ENCODE results near the gene ZBTB40.

ZBTB40 gene

DNA sequence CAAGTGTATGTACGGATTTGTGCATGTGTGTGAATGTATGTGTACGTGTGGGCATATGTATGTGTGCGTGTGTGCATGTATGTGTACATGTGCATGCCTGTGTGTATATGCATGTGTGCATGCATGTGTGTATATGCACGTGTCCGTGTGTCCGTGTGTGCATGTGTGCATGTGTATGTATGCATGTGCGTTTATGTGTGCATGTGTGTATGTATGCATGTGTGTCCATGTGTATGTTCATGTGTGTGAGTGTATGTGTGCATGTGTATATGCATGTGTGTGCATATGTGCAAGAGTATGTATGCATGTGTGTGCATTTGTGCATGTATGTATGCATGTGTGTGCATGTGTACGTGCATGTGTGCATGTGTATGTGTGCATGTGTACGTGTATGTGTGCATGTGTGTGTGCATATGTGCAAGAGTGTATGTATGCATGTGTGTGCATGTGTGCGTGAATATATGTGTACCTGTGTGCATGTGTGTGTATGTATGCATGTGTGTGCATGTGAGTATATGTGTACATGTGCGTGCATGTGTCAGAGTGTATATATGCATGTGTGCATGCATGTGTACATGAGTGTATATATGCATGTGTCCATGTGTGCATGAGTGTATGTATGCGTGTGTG is 127.2 kb downstream of the ZBTB40 start:
- TF ChIP-seq FOXP2 (optimal IDR thresholded peaks at IDR 0.05; ENCODE audit: borderline replicate concordance, extremely low read depth, extremely low read length, insufficient read depth) (no peak), TAF1 (IDR thresholded peaks at IDR 0.05; ENCODE audit: borderline replicate concordance, insufficient read depth, low read length) (no peak), SIN3A (IDR thresholded peaks at IDR 0.05; ENCODE audit: borderline replicate concordance, insufficient read depth, low read length) (no peak), POLR2AphosphoS5 (IDR thresholded peaks at IDR 0.05; ENCODE audit: low read depth, low read length) (no peak)
- TF ChIP-seq, protein P1, sequence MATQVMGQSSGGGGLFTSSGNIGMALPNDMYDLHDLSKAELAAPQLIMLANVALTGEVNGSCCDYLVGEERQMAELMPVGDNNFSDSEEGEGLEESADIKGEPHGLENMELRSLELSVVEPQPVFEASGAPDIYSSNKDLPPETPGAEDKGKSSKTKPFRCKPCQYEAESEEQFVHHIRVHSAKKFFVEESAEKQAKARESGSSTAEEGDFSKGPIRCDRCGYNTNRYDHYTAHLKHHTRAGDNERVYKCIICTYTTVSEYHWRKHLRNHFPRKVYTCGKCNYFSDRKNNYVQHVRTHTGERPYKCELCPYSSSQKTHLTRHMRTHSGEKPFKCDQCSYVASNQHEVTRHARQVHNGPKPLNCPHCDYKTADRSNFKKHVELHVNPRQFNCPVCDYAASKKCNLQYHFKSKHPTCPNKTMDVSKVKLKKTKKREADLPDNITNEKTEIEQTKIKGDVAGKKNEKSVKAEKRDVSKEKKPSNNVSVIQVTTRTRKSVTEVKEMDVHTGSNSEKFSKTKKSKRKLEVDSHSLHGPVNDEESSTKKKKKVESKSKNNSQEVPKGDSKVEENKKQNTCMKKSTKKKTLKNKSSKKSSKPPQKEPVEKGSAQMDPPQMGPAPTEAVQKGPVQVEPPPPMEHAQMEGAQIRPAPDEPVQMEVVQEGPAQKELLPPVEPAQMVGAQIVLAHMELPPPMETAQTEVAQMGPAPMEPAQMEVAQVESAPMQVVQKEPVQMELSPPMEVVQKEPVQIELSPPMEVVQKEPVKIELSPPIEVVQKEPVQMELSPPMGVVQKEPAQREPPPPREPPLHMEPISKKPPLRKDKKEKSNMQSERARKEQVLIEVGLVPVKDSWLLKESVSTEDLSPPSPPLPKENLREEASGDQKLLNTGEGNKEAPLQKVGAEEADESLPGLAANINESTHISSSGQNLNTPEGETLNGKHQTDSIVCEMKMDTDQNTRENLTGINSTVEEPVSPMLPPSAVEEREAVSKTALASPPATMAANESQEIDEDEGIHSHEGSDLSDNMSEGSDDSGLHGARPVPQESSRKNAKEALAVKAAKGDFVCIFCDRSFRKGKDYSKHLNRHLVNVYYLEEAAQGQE (IDR thresholded peaks at IDR 0.05; ENCODE audit: insufficient read depth in 1 of 2, low read depth in 2 of 2, low read length in 2 of 2): no peak

DNA sequence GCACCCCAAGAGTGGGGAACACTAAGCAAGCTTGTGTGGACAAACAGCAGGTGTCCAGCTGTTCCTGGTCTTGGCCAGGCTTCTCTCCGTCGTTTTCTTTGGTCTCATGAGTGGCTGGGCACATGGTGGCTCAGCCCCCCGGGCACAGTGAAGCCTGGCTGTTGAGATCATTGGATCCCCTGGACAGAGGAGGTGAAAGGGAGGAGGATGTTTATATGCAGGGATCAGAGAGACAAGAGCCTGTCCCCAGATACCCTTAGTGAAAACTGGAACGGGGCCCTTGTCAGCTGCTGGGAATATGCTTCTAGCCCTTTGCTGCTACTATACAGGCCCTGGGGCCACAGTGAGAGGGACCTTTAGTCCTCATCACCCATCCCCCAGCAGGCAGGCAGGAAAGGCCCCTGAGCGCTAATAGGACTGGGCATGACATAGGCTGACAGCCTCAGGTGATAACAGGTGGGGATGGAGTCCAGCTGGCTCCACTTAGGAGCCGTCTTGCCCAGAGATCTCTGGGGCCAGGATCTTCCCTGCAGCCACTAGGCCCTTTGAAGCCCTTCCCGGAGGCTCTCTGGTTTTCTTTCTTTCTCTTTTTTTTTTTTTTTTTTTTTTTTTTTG is 128.0 kb downstream of the ZBTB40 start:
- TF ChIP-seq SIN3A (IDR thresholded peaks at IDR 0.05; ENCODE audit: borderline replicate concordance, insufficient read depth, low read length) (no peak), TAF1 (IDR thresholded peaks at IDR 0.05; ENCODE audit: borderline replicate concordance, insufficient read depth, low read length) (no peak), FOXP2 (optimal IDR thresholded peaks at IDR 0.05; ENCODE audit: borderline replicate concordance, extremely low read depth, extremely low read length, insufficient read depth) (no peak), POLR2AphosphoS5 (IDR thresholded peaks at IDR 0.05; ENCODE audit: low read depth, low read length) (no peak)
- TF ChIP-seq, protein P1 (IDR thresholded peaks at IDR 0.05; ENCODE audit: insufficient read depth in 1 of 2, low read depth in 2 of 2, low read length in 2 of 2): no peak

Measured in PFSK-1 (cell line).